Mesothelial cell of epicardium (in vitro differentiated cells): ENCODE measurements around the gene PRKN. TPM values are rescaled to one million over a fixed set of nuclear protein-coding genes. Genes with fewer than 3 reads are reported as not detected.

ENCODE experiments used
- DNase-seq, 2 experiments: peaks; one replicate each; pipeline ENCODE4 v3.0.0; 2021; ENCODE audit warnings: low spot score in 2 of 2; ENCODE audit not compliant: unreplicated experiment in 2 of 2
- H3K27ac Mint-ChIP-seq: 2 replicates; pipeline ENCODE4 v1.8.0; 2021; ENCODE audit warnings: mixed read lengths
- H3K27me3 Mint-ChIP-seq: 2 replicates; pipeline ENCODE4 v1.8.0; 2021; ENCODE audit warnings: low read depth, mixed read lengths
- H3K36me3 Mint-ChIP-seq: 2 replicates; pipeline ENCODE4 v1.8.0; 2021; ENCODE audit warnings: mixed read lengths
- H3K4me1 Mint-ChIP-seq: 2 replicates; pipeline ENCODE4 v1.8.0; 2021; ENCODE audit warnings: mixed read lengths
- H3K4me3 Mint-ChIP-seq: 2 replicates; pipeline ENCODE4 v1.8.0; 2021; ENCODE audit warnings: mild to moderate bottlenecking, moderate library complexity, mixed read lengths
- H3K9me3 Mint-ChIP-seq: 2 replicates; pipeline ENCODE4 v1.8.0; 2021; ENCODE audit warnings: mixed read lengths
- total RNA-seq: library from RNA; stranded (reverse); gene quantifications from 3 replicates; pipeline ENCODE4 v1.2.1, GENCODE V29; 2021
- TF ChIP-seq, protein P1 (sequence below): fragments of 200-600 bp; sonication (generic); IDR thresholded peaks from one replicate; pipeline ENCODE4 v1.5.0; 2021; ENCODE audit warnings: antibody characterized with exemption; ENCODE audit not compliant: unreplicated experiment

PRKN gene
- total RNA-seq, 1 donor from 2014 or later = 7.6 TPM

DNA sequence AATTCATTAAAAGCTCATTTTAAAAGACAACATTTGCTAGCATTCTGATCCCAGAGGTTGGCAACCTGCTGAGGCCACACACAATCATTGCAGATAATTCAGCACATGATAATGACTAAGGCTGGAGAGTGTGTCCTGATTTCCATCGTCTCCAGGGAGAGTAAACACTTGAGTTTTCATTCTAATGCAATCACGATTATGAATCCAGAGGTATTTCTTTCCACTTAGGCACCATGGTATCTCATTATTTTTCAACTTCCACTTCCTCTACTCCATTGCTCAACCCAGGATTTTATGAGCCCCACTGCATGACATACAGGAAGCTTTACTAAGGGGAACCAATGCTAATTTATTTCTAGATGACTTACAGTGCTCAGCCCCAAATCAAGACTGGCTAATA, 1179.9 kb downstream of the PRKN start:
- H3K27me3 Mint-ChIP-seq = no peaks in the 10 kb centered on the region
- H3K9me3 Mint-ChIP-seq = peaks cover 9% of the 10 kb centered on the region
- no peak overlapping the region for H3K4me3 Mint-ChIP-seq
- TF ChIP-seq, protein P1, sequence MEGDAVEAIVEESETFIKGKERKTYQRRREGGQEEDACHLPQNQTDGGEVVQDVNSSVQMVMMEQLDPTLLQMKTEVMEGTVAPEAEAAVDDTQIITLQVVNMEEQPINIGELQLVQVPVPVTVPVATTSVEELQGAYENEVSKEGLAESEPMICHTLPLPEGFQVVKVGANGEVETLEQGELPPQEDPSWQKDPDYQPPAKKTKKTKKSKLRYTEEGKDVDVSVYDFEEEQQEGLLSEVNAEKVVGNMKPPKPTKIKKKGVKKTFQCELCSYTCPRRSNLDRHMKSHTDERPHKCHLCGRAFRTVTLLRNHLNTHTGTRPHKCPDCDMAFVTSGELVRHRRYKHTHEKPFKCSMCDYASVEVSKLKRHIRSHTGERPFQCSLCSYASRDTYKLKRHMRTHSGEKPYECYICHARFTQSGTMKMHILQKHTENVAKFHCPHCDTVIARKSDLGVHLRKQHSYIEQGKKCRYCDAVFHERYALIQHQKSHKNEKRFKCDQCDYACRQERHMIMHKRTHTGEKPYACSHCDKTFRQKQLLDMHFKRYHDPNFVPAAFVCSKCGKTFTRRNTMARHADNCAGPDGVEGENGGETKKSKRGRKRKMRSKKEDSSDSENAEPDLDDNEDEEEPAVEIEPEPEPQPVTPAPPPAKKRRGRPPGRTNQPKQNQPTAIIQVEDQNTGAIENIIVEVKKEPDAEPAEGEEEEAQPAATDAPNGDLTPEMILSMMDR = no peak
- no peak overlapping the region for H3K27ac Mint-ChIP-seq
- H3K36me3 Mint-ChIP-seq = no peaks in the 10 kb centered on the region
- H3K4me1 Mint-ChIP-seq = peaks cover 2% of the 10 kb centered on the region
- DNase-seq = no peak

DNA sequence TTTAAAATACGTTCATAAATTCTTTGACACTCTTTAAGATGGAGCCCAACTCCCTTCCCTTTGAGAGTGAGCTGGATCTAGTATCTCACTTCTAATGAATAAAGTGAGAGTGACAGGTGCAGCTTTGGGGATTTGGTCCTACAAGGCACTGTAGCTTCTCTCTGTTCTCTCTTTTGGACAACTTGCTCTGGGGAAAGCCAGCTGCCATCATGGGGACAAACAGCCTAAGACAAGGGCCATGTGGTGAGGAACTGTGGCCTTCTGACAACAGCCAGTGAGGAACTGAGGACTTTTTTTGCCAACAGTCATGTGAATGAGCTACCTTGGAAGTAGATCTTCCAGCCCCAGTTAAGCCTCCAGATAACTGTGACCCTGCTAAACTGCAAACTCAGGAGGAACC, 1180.9 kb downstream of the PRKN start:
- H3K9me3 Mint-ChIP-seq = peaks cover 6% of the 10 kb centered on the region
- DNase-seq = no peak
- TF ChIP-seq, protein P1 = no peak
- H3K36me3 Mint-ChIP-seq = no peaks in the 10 kb centered on the region
- no peak overlapping the region for H3K4me3 Mint-ChIP-seq
- no peak overlapping the region for H3K27ac Mint-ChIP-seq
- H3K27me3 Mint-ChIP-seq = no peaks in the 10 kb centered on the region
- H3K4me1 Mint-ChIP-seq = peaks cover 2% of the 10 kb centered on the region

DNA sequence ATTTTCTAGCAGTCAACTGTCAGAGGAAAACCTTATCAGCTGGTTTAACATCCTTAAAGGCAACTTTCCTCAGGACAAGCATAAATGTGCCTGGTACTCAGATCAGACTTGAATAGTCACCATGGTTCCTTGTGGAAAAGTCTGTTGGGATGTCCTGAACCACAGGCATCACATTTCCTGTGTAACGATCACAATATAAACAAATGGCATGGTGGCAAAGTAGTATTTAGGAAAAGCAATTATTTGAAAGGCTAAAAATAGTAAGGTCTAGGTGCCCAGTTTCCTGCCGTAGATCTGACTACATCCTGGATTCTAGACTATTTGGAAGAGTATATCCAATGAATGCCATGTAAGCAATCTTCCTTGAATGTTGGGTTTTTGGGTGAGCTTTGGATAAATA, 1181.8 kb downstream of the PRKN start:
- H3K27me3 Mint-ChIP-seq = no peaks in the 10 kb centered on the region
- no peaks in the 10 kb centered on the region for H3K36me3 Mint-ChIP-seq
- H3K9me3 Mint-ChIP-seq = no peaks in the 10 kb centered on the region
- no peak for DNase-seq
- TF ChIP-seq, protein P1 = no peak
- H3K4me1 Mint-ChIP-seq = peaks cover 2% of the 10 kb centered on the region
- H3K27ac Mint-ChIP-seq = no peak overlapping the region
- no peak overlapping the region for H3K4me3 Mint-ChIP-seq

DNA sequence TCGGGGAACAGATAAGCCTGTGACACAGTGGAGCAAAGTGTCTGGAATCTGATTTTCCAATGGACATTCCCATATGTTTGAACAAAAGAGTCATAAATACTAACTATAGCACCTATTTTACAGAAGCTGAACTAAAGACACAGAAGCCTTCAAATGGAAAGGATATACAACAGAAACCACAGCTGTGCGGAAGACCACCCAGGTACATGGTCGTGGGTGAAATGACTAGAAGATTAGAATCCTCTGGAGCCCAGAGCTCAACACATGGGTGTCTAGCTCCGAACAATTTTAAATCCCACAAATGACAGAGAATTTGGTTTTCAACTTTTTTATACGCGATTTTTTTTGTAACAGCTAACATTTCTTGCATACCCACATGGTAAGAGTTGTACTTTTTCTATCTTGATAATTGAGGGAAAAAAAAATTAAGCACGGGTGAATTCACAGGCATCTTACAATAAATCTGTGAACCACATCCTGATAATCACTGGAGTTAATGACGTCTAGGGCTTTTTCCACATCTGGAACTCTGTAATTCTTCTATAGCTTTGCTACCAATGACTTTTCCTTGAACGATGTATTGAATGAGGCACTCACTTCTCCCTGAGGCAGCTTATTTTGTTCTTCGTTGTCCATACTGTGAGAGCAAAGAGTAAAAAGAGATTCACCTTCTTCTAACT, 1182.6 kb downstream of the PRKN start:
- Mint-ChIP-seq H3K4me3 (no peak overlapping the region), H3K27me3 (no peaks in the 10 kb centered on the region), H3K36me3 (no peaks in the 10 kb centered on the region), H3K27ac (no peak overlapping the region), H3K9me3 (no peaks in the 10 kb centered on the region), H3K4me1 (peaks cover 2% of the 10 kb centered on the region)
- no peak for DNase-seq
- TF ChIP-seq, protein P1 = no peak

DNA sequence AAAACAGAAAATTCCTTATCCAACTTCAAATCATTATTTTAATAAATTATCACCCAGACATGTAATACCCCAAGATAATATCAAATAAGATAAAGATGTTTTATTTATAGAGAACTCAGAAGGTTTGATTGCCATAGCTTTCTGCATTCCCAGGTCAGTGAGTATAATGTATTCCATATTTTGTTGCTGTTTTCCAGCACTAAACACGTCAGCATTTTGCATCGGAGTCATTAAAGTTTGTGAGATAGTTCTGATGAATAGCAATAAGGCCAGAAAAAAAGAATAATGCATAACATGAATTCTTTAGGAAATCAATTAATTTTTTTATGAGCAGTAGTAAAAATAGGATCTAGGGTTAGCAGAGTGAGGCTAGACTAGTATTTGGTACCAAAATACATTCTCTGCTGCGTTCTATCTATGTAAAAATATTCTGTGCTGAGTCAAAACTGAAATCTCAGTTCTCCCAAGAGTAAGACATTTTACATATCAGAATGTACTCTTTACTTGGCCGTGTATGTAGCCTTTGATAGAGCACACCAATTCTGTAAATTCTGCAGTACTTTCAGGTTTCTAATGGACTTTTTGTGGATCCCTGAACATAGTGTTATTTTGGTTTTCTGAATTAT, 1183.8 kb downstream of the PRKN start:
- no peak for DNase-seq
- H3K27me3 Mint-ChIP-seq = no peaks in the 10 kb centered on the region
- no peaks in the 10 kb centered on the region for H3K36me3 Mint-ChIP-seq

More for the DNA sequence above, 1183.8 kb downstream of the PRKN start:
- TF ChIP-seq, protein P1 = no peak
- H3K4me1 Mint-ChIP-seq = peaks cover 2% of the 10 kb centered on the region
- H3K9me3 Mint-ChIP-seq = no peaks in the 10 kb centered on the region
- no peak overlapping the region for H3K4me3 Mint-ChIP-seq
- no peak overlapping the region for H3K27ac Mint-ChIP-seq
